ENCODE results near the gene CADM2.

Gene CADM2

DNA sequence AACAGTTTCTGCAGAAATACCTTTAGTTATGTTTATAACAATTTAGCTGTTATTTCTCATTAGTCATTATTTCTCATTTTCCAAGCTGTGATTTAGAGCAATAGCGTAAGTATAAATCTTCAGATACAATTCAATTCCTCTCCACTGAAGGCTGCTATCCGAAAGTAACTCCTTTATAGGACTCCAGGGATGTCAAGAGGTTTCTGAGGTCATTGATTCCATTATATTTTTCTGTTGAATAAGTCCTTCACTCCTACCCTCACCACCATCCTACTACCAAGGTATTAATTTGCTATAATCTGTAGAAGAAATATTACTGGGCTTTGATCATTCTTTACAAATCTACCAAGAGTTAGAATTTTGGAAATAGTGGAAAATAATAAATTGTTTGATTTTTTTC, 285.7 kb downstream of the CADM2 start:
- no peaks in the 10 kb centered on the region for H3K4me1 Mint-ChIP-seq
- ATAC-seq (replicated peaks) (no peak), DNase-seq (no peak)
- no peak overlapping the region for H3K4me3 Mint-ChIP-seq
- H3K27ac Mint-ChIP-seq: no peak overlapping the region
- H3K36me3 Mint-ChIP-seq: no peaks in the 10 kb centered on the region
- H3K9me3 Mint-ChIP-seq: no peaks in the 10 kb centered on the region
- no peaks in the 10 kb centered on the region for H3K27me3 Mint-ChIP-seq

DNA sequence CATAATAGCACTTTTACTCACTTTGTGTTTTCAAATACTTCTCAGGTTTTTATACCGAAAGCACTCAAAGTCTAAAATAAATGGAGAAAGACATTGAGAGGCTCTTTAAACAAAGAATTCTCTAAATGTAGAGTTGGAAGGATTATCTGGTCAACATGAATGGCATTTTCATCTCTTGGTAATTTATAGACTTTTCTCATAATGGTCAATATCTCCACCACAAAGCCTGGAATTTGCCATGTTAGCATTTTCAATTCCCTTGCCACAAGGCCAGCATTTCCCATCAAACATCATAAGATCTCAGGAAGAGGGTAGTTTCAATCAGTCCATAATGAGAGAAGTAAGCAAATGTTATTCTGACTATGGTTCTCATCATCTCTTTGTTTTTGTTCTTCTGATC, 293.0 kb downstream of the CADM2 start:
- no peak for DNase-seq
- Mint-ChIP-seq H3K4me1 (no peaks in the 10 kb centered on the region), H3K4me3 (no peak overlapping the region), H3K27me3 (no peaks in the 10 kb centered on the region), H3K36me3 (no peaks in the 10 kb centered on the region), H3K27ac (no peak overlapping the region), H3K9me3 (peaks cover 1 to 4% of the 10 kb centered on the region in 2 donors)
- no peak for ATAC-seq (replicated peaks)

DNA sequence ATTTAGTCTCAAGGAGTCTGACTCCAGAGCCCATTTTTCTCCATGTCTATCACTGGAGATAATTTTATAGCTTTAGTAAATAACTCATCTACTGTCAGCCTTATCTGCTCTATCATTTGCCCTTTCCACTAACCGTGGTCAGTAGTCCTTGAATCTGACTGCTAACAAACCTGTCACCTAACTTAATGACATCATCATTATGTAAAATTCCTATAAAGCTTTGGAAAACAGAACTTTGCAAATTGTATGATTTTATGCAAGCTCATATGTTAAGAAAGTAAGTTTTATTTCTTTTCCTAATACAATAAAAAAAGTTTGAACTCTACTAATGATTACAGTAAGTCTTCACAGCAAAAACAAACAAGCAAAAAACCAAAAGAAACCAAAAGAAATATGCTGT, 293.9 kb downstream of the CADM2 start:
- H3K4me1 Mint-ChIP-seq: no peaks in the 10 kb centered on the region
- DNase-seq (no peak), ATAC-seq (replicated peaks) (no peak)
- no peaks in the 10 kb centered on the region for H3K27me3 Mint-ChIP-seq
- H3K27ac Mint-ChIP-seq: no peak overlapping the region
- no peaks in the 10 kb centered on the region for H3K36me3 Mint-ChIP-seq
- peaks cover 1 to 4% of the 10 kb centered on the region in 2 donors for H3K9me3 Mint-ChIP-seq
- H3K4me3 Mint-ChIP-seq: no peak overlapping the region

DNA sequence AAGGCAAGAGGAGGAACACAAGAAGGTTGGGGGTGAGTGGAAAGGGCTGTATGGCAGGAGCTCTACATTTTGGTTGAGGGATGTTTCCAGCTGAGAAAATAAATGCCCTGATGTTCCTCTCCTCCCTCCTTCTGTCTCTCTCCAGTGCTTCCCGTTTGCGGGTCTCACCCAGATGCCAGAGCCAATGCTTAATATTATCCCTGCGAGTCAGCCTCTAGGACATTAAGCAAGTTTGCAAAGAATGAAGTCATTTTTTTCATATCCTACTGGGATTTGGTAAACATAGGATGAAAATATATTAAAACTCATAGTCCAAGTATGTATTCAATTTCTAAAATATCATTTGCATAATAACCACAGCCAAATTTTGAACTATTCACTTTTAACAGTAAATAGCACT, 295.9 kb downstream of the CADM2 start:
- Mint-ChIP-seq H3K9me3 (peaks cover 1 to 4% of the 10 kb centered on the region in 2 donors), H3K4me3 (no peak overlapping the region), H3K27me3 (no peaks in the 10 kb centered on the region), H3K4me1 (no peaks in the 10 kb centered on the region), H3K36me3 (no peaks in the 10 kb centered on the region), H3K27ac (no peak overlapping the region)
- DNase-seq (no peak), ATAC-seq (replicated peaks) (no peak)

DNA sequence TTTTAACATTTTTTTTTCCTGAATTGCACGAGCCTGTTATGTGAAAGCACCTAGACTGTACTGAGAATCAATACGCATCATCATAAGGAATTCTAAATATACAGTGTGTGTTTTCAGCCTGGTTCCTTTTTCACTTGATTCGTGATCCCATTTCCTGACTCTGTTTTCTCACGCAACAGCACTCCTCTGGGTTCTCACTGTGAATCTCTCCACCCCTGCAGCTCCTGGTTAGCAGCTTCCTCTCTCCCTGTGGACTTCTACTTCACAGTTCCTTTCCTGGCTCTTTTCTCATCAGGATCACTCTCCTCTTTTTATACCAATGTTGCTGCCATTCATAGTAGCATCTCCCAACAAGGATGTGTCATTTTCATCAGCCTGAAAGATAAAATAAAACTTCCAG, 297.2 kb downstream of the CADM2 start:
- Mint-ChIP-seq H3K4me1 (no peaks in the 10 kb centered on the region), H3K27ac (no peak overlapping the region), H3K4me3 (no peak overlapping the region), H3K9me3 (peaks cover 1 to 4% of the 10 kb centered on the region in 2 donors), H3K36me3 (no peaks in the 10 kb centered on the region), H3K27me3 (no peaks in the 10 kb centered on the region)
- no peak for DNase-seq
- no peak for ATAC-seq (replicated peaks)

DNA sequence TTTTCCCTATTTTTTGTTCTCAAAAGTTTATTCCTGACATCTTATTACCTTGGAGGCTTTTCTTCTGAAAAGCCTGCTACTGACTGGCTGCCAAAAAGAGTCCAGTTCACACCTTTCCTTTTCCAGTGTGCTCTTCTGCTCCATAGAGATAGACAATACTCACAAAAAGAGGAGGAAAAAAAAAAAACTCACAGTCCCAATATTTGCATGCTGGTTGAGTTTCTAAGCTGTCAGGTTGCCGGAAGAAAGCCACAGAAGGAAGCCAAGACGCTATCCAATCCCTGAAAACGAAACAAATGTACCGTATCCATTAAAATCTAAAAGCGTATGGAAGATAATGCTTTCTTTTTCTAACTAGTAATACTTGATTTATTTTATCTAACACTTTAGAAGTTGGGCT, 299.5 kb downstream of the CADM2 start:
- H3K36me3 Mint-ChIP-seq: no peaks in the 10 kb centered on the region
- H3K27me3 Mint-ChIP-seq: no peaks in the 10 kb centered on the region
- DNase-seq (no peak), ATAC-seq (replicated peaks) (no peak)
- H3K4me1 Mint-ChIP-seq: no peaks in the 10 kb centered on the region
- H3K27ac Mint-ChIP-seq: no peak overlapping the region
- H3K9me3 Mint-ChIP-seq: peaks cover 1 to 4% of the 10 kb centered on the region in 2 donors
- no peak overlapping the region for H3K4me3 Mint-ChIP-seq

DNA sequence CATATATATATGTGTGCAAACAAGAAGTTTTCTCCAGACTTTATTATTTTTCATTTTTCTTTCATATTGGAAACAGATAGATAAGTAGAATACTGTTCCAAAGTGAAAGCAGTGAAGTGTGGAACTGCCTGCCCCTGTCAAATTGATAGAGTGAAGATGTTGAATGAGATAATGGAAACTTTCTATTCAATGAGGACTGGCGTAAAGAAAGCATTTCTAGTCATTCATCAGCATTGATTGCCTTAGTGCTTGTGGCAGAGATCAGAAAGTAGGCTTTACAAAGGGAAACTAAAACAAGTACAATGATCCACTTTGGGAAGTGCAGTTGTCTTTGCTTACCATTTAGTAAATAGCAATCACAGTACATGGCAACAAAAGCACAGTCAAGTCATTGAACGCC, 300.0 kb downstream of the CADM2 start:
- ATAC-seq (replicated peaks) (no peak), DNase-seq (no peak)
- Mint-ChIP-seq H3K27ac (no peak overlapping the region), H3K4me3 (no peak overlapping the region), H3K4me1 (no peaks in the 10 kb centered on the region), H3K9me3 (peaks cover 1 to 4% of the 10 kb centered on the region in 2 donors), H3K36me3 (no peaks in the 10 kb centered on the region), H3K27me3 (no peaks in the 10 kb centered on the region)

DNA sequence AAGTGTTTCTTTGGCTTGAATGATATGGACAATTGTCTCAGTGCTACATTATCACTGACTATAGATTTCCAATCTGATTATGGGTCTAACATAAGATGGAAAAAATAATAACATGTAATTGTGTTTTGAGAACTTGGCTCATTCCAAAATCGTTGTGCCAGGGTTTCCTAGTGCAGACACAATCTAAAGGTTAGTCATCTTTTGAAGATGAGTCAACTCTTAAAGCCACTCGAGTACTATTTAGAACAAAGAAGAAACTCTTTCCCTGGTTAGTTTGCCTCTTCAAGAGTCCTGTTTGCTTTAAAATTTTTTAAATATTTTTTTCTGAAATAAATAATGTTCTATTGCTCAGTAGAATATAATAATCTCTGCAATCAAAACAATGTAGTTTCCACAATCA, 301.0 kb downstream of the CADM2 start:
- H3K9me3 Mint-ChIP-seq: peaks cover 1 to 4% of the 10 kb centered on the region in 2 donors
- H3K36me3 Mint-ChIP-seq: no peaks in the 10 kb centered on the region
- no peaks in the 10 kb centered on the region for H3K4me1 Mint-ChIP-seq
- H3K27ac Mint-ChIP-seq: no peak overlapping the region
- ATAC-seq (replicated peaks): no peak
- no peaks in the 10 kb centered on the region for H3K27me3 Mint-ChIP-seq
- DNase-seq: no peak
- H3K4me3 Mint-ChIP-seq: no peak overlapping the region

DNA sequence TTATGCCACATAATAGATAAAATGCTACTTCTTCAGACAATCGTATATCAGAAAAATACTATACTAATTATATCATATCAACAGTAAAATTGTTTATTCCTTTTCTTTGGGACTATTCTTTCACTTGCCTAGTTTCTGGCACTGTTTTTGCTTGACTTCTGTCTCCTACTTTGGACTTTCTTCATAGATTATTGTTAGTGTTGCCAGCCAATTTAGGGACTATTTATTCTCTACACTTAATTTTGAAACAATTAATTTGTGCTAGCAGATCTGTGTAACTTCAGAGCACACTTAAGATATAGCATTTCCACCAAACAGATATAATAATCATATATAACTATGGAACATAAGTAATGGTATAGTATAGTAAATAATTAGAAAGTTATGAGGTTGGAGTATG, 305.6 kb downstream of the CADM2 start:
- Mint-ChIP-seq H3K4me1 (no peaks in the 10 kb centered on the region), H3K27ac (no peak overlapping the region), H3K4me3 (no peak overlapping the region), H3K9me3 (no peaks in the 10 kb centered on the region), H3K27me3 (no peaks in the 10 kb centered on the region), H3K36me3 (no peaks in the 10 kb centered on the region)
- no peak for DNase-seq
- no peak for ATAC-seq (replicated peaks)

DNA sequence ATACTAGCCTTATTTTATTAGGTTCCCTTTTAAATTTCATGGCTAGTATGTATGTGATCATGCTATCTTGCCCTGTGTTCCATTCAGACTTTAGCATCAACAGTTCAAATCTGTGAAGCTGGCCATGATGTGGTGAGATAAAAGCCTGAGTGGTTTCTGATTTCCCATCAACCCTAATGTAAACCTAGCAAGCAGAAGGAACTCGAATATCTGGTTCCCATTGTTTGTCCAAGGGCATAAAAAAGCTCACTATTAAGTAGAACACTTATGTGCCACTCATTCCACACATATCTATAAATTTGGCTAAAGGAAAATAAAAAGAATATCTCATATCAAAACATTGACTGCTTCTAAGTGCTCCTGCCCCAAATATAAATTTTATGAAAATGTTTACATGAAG, 311.7 kb downstream of the CADM2 start:
- Mint-ChIP-seq H3K27ac (no peak overlapping the region), H3K36me3 (no peaks in the 10 kb centered on the region), H3K9me3 (no peaks in the 10 kb centered on the region), H3K4me1 (no peaks in the 10 kb centered on the region), H3K27me3 (no peaks in the 10 kb centered on the region), H3K4me3 (no peak overlapping the region)
- no peak for DNase-seq
- no peak for ATAC-seq (replicated peaks)

DNA sequence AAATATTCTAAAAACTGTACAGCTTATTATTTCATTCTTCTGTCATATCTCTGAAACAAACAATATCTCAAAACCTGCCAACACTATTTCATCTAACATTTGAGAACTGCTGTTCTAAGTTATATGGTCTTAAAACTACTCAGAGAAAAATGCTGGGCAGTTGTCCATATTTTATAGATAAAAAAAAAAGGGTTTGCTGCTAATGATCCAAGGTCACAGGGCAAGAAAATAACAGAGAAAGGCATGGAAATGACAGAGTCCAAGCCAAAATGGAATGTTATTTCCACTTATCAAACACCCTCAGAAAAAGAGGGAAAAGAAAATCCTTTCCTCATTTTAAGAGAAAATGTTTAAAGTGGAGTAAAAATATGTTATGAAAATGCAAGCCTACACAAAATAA, 313.1 kb downstream of the CADM2 start:
- Mint-ChIP-seq H3K27me3 (no peaks in the 10 kb centered on the region), H3K4me1 (no peaks in the 10 kb centered on the region), H3K4me3 (no peak overlapping the region), H3K27ac (no peak overlapping the region), H3K9me3 (no peaks in the 10 kb centered on the region), H3K36me3 (no peaks in the 10 kb centered on the region)
- DNase-seq: no peak
- ATAC-seq (replicated peaks): no peak

DNA sequence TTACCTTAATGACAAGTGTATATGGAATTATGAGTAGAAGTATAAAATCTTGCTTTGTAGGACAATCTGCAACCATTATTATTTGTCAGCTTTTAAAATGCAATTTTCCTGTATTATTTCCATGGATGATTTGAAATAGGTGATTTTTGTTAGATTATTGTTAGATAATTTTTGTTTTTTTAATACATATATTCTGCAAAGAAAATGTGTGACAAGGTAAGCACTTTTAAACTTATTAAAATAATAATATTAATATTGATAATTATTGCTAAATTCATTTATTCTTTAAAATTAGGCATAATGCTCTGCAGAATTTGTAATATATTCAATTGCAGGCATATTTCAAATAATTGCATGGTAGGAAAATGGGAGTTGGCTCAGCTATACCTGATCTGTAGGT, 329.5 kb downstream of the CADM2 start:
- Mint-ChIP-seq H3K9me3 (peaks cover 0 to 4% of the 10 kb centered on the region in 2 donors), H3K27me3 (no peaks in the 10 kb centered on the region), H3K27ac (no peak overlapping the region), H3K4me1 (no peaks in the 10 kb centered on the region), H3K36me3 (no peaks in the 10 kb centered on the region), H3K4me3 (no peak overlapping the region)
- DNase-seq (no peak), ATAC-seq (replicated peaks) (no peak)

DNA sequence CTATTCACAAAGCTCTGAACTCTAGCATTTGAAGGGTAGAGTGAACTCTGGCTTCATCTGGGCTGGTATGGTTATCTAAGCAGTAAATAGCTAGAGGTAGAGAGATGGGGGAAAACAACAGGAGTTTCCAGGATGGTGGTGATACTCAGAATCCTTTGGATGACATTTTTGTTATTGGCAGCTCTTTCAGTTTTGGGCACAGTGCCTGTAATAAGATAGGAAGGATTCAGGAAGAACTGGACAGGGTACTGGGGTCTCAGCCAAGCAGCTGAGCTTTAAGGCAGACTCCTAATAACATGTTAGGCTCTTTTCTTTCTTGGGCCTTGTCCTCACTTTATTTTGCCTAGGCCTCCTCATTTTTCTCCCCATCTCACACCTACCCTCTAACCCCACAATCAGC, 338.5 kb downstream of the CADM2 start:
- Mint-ChIP-seq H3K27ac (no peak overlapping the region), H3K27me3 (no peaks in the 10 kb centered on the region), H3K36me3 (no peaks in the 10 kb centered on the region), H3K4me1 (no peaks in the 10 kb centered on the region), H3K9me3 (peaks cover 0 to 2% of the 10 kb centered on the region in 2 donors), H3K4me3 (no peak overlapping the region)
- ATAC-seq (replicated peaks): no peak
- DNase-seq: no peak

DNA sequence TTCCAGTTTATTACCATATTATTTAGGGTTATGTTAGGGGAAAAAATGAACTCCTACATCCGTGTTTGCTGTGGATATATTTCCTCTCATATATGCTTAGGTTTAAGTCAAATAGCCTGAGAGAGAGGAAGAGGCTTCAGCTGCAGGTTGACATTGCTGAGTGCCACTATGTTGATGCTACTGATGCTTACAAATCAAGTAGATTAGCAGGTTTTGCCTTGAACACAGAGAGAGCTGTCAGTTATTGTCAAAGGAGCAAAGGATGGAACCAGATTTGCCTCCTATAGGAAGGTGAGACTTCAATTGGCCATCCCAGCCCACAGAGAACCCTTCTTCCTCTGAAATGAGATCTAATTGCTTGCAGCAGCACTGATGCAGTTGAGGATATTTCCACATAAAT, 339.2 kb downstream of the CADM2 start:
- Mint-ChIP-seq H3K4me1 (no peaks in the 10 kb centered on the region), H3K9me3 (no peaks in the 10 kb centered on the region), H3K36me3 (no peaks in the 10 kb centered on the region), H3K4me3 (no peak overlapping the region), H3K27me3 (no peaks in the 10 kb centered on the region), H3K27ac (no peak overlapping the region)
- no peak for DNase-seq
- no peak for ATAC-seq (replicated peaks)

DNA sequence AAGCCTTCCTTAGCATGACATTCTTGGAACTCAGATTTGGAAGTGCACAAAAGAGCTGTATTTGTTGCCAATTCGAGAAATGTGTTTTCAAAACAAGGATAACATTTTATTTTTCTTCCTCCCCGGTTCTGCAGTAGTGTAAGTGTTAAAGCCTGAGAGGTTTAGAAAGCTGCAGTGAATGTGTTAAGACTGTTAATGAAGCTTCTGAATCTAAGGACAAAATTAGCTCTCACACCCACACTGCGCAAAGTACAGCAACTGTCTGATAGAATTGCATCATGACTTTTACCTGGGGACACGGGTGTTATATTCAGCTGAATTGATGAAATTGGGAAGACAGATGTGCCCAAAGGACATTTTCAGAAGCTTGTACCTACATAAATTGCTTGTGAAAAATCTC, 344.4 kb downstream of the CADM2 start:
- H3K4me1 Mint-ChIP-seq: no peaks in the 10 kb centered on the region
- H3K9me3 Mint-ChIP-seq: no peaks in the 10 kb centered on the region
- H3K27ac Mint-ChIP-seq: no peak overlapping the region
- ATAC-seq (replicated peaks) (no peak), DNase-seq (no peak)
- H3K4me3 Mint-ChIP-seq: no peak overlapping the region
- H3K27me3 Mint-ChIP-seq: no peaks in the 10 kb centered on the region
- H3K36me3 Mint-ChIP-seq: no peaks in the 10 kb centered on the region

DNA sequence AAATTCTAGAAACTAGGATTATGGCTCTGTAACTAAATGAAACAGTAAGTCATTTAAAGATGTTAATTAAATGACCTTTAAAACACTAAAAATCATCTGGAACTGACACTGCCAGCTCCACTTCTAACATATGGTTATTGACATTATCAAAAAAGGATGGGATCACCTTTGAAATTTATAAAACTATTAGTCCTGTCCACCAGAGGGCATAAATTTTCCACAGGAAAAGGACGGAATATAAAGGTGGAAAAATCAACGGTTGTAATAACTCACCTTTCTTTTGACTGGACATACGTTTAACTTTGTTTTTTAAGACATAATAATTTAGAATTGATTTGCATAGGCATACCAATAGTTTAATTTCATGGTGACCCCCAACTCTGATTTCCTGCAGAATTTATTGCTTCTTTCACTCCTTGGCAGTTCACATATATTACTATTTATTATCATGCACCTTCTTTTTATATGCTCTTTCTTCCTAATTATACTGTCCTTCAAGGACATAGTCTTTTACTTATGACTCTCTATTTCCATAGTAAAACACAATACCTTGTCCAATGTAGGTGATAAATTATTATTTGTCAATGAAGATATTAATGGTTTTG, 345.7 kb downstream of the CADM2 start:
- Mint-ChIP-seq H3K9me3 (no peaks in the 10 kb centered on the region), H3K36me3 (no peaks in the 10 kb centered on the region), H3K4me3 (no peak overlapping the region), H3K4me1 (no peaks in the 10 kb centered on the region), H3K27me3 (no peaks in the 10 kb centered on the region), H3K27ac (no peak overlapping the region)
- no peak for DNase-seq
- ATAC-seq (replicated peaks): no peak
